GM19035 (cell line): ENCODE results near the gene TPPP.
"Not testable (repeated sequence)": the region's sequence is repeated elsewhere in the genome, so short reads cannot be mapped to it uniquely, and the experiment has no call there.

Experiments used
- ATAC-seq: cut with Tn5 transposase; IDR thresholded peaks from one replicate; pipeline ENCODE4 v1.9.1; 2021; ENCODE audit not compliant: unreplicated experiment

TPPP gene

GRCh38 chr5:693271-694041, at the start of gene TPPP:
Gene TPPP (minus strand): TSS chr5:693352. CDS start chr5:678060, 15,292 bp downstream.
- peak; percentile 71 for ATAC-seq

- not testable (repeated sequence) for ATAC-seq
These were observed 49.1 kb upstream of the TPPP start for GRCh38 chr5:742276-742675.

DNA sequence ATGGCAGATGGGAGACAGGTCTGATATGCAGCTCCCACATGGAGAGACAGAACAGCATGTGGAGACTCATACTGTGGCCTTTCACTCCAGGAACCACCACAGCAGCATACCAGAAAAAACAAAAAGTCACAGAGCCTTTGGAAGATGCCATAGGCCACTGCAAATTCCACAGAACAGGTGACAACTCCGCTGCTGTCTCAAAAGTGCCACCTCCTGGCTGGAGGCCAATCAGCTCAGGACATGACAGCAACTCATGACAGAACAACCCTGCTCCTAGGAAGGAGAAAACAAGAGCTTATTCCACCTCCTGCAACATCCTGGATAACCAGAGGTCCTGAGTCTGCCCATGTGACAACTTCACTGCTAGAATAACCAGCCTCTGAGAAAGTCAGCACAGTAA, 41.0 kb upstream of the TPPP start:
- ATAC-seq, result not testable (repeated sequence)

- not testable (repeated sequence) for ATAC-seq
These were observed 39.8 kb upstream of the TPPP start for GRCh38 chr5:732754-733454.

DNA sequence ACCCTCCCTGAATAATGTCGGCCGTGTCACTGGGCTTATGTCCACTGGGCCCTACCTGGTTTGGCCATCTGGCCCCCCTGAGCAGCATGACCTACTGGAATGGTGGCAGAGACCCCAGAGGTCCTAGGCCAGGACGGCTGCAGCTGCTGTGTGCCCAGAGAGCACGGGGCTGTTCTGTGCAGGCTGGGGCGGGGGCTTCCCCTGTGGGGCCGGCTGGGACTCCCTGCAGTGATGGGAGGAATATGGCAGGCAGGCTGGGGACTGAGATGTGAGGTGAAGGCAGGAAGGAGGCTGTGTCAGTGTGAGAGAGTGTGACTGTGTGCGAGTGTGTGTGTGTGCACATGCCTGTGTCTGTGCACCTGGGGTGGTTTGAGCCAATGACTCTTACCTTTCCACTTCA, 36.1 kb upstream of the TPPP start:
- ATAC-seq, result not testable (repeated sequence)

- not testable (repeated sequence) for ATAC-seq
These were observed 33.9 kb upstream of the TPPP start for GRCh38 chr5:727087-727486.

DNA sequence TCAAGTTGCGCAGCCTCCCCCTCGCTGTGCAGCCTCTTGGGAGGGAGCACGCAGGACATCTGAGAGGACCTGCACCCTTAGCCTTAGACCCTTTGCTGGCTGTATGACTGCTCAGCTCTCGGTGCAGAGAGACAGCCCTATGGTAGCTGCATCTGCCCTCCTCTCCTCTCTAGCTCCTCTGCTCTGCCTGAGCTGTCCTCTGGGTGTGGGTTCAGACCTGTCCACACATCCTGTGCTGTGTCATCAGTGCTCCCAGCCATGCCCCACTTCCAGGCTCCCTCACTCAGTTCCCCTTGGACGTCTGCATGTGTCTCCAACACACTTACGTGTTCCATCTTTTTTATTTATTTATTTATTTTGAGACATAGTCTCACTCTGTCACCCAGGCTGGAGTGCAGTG, 30.7 kb upstream of the TPPP start:
- not testable (repeated sequence) for ATAC-seq

- ATAC-seq, result not testable (repeated sequence)
These were observed 30.2 kb upstream of the TPPP start for GRCh38 chr5:723309-723708.

GRCh38 chr5:719379-719778, 26.2 kb upstream of the TPPP start:
- ATAC-seq, result not testable (repeated sequence)

DNA sequence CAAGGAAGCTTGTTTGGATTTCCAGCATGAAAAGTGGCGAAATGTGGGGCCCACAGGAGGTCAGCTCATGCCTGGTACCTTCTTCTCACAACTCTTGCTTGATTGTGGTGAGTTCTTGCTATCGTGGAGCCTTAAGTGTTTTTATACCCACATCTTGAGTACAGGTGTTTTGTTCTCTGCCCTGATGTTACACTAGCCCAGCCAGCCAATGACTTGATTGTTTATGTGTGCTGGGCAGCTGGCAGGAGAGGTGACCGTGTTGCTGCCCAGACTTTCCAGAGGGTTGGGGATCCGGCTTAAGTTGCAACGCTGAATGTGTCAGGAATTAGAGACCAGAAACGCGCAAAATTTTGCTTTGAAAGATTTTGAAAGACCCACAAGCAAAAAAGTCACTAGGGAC, 24.0 kb upstream of the TPPP start:
- no peak for ATAC-seq

- not testable (repeated sequence) for ATAC-seq
These were observed 23.6 kb upstream of the TPPP start for GRCh38 chr5:716740-717139.

DNA sequence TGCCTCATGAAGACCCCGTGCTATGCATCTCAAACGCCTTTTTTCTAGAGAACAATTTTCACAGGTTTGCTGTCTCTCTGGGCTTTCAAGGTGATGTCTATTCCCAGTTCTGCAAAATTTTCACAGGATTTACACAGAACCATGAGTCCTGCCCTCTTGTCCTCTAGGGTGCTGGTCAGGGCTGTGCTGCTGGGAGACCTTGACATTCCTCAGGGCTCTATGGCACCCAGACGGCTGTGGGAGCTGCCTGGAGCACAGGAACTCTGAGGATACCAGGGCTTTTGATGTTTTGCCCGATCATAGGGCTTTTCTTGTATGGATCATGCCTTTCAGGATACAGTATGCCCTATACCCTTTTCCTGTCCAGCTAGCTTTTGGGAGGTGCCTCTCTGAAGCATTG, 22.5 kb upstream of the TPPP start:
- ATAC-seq, result not testable (repeated sequence)

DNA sequence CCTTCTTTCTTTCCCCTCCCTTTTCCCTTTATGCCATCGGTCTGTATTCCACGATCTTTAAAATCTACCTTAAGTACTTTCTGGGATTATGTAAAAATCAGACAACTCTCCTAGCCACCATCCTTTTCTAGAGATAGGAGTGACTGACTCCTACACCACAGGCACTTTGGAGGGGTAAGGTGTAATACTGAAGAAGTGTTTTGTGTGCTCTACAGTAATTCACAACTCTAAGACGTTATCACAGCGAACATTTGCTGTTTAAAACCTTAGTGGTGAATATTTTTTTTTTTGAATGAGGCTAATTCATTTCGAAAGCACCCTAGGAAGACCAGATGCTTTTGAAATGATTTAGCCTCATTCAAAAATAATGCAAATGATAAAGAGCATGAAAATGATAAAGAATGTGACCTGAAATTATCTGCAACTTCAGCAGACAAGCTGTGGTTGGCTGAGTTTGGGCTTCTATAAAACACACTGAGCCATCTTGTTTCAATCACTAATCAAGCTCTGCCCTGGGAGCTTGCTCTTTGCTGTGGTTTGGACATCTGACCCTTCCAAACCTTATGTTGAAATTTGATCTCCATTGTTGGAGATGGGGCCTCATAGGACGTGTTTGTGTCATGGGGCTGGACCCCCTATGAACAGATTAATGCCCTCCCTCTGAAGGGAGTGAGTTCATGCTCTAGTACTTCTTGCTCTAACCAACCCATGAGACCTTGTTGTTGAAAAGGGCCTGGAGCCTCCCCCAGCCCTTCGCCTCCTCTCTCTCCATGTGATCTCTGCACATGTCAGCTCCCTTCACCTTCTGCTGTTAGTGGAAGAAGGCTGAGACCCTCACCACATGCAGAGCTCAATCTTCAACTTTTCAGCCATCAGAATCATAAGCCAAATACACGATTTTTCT, 21.3 kb upstream of the TPPP start:
- not testable (repeated sequence) for ATAC-seq

GRCh38 chr5:713686-714085, 20.5 kb upstream of the TPPP start:
- ATAC-seq, result not testable (repeated sequence)

GRCh38 chr5:708848-709517, 15.8 kb upstream of the TPPP start:
- not testable (repeated sequence) for ATAC-seq

DNA sequence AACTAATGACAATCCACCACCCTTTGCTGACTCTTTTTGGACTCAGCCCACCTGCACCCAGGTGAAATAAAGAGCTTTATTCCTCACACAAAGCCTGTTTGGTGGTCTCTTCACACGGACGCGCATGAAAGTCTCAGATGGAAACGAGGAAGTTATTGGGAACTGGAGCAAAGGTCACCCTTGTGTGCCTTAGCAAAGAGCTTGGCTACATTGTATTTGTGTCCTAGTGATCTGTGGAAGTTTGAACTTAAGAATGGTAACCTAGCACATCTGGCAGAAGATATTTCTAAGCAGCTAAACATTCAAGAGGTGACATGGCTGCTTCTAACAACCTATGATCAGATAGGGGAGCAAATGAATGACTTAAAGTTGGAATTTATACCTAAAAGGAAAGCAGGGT, 15.2 kb upstream of the TPPP start:
- ATAC-seq, result not testable (repeated sequence)

DNA sequence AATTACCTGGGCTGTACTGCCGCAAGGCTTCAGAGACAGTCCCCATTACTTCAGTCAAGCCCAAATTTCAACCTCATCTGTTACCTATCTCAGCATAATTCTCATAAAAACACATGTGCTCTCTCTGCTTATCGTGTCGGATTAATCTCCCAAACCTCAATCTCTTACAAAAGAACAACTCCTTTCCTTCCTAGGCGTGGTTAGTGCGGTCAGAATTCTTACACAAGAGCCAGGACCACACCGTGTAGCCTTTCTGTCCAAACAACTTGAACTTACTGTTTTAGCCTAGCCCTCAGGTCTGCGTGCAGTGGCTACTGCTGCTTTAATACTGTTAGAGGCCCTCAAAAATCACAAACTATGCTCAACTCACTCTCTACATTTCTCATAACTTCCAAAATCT, 13.0 kb upstream of the TPPP start:
- not testable (repeated sequence) for ATAC-seq

DNA sequence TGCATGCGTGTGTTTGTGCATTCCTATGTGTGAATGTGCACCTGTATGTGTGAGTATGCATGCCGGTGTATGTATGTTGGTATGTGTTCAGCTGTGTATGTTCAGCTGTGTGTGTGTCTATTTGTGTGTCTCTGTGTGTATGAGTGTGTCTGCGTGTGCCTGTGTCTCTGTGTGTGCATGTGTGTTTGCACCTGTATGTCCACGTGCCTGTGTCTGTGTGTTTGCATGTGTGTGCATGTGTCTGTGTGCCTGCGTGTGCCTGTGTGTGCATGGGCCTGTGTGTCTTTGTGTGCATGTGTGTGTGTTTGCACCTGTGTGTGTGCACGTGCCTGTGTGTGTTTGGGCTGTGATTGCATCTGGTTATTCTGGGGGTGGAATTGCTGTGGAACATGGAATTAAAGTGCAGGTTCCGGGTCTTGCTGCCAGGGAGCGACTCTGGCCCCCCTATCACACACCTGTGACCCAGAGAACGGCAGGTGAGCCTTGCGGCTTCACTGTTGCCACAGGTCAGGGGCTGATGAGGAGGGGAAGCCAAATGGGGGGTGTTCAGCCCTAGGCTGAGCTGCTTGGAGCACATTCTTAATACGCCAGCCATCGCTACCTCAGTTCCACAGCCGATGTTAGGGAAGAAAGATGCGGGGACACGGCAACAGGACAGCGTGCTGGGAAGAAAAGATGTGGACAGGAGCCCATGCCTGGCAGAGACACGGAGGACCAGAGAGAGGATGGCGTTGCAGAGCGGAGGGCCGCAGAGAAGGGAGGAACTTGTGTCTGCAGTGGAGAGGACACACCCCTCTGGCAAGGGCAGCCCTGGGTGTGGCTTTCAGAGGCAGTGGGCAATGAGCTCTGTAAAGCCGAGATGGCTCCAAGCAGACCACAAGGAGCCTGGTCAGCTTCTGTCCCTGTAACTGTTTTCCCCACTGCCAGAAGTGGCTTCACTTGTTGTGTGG, 3.9 kb upstream of the TPPP start:
- ATAC-seq, result not testable (repeated sequence)

GRCh38 chr5:696191-696590, 3.0 kb upstream of the TPPP start:
- not testable (repeated sequence) for ATAC-seq

GRCh38 chr5:695475-695874, 2.3 kb upstream of the TPPP start:
- not testable (repeated sequence) for ATAC-seq
